Ureter (tissue), 1 donor: ENCODE measurements around the gene ERCC6L2. TPM values are rescaled to one million over a fixed set of nuclear protein-coding genes. Genes with fewer than 3 reads are reported as not detected.

Source experiments
- DNase-seq: peaks from one replicate; pipeline ENCODE4 v3.0.0-alpha.2; 2020; ENCODE audit warnings: low spot score
- total RNA-seq: library from RNA; stranded (reverse); gene quantifications from one replicate; pipeline ENCODE4 v1.2.4, GENCODE V29; 2023
- donor health status: DM: yes; HTN: yes; CAD: no.

ERCC6L2 gene
- total RNA-seq, 1 donor from 2014 or later, result 72.7 TPM

DNA sequence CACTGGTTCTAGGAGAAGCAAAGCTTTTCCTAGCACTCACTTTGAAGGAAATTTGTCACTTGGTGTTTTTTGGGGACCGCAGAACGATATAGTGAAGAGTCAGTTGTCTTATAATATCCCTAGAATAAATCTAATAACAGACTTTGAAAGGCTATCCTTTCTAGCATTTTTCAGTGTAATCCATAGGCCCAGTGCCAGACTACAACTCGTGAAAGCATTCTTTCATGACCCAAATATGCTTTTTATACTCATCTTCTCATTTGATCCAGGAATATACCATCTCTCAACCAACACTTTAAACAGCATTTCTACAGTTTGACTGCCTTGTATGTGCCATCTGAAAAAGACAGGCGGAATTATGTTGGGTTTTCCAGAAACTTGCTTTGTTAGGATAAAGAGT is 104.0 kb downstream of the ERCC6L2 start:
- DNase-seq, result no peak

DNA sequence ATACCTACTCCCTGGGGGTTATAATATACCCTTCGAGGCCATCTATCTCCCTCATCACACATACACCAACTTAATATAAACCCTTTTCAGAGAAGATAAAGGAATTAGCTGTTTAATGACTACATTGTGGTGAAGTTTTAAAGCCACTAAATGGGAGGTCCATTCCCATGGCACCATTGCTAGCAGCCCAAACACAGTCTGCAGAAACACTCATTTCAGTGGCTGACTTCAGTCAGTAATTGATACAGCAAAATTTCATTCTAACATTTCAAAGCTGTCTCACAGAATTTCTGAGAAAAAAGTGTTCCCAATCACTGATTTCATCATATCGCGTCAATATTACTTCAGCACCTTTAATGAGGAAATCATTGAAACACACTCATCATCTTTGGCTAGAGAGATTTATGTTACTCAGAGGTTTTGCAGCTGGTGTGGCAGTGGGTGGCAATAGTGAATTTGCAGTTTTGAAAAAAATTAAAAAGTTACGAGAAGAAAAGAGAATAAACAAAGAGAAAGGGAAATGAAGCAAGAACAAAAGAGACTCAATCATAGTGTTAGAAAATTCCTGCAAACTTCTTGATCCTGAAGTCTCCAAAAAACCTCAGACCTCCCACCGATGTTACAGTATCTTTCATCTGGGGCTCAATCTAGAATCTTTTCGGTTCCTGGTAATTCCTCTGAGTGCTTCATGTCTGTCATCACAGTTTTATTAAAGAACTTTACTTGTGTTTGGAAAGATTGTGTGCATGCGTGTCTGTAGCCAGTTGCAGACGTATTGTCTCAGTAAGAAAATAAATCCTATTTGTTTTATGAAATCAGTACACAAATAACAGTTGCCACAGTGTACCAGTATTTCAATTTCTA is 105.0 kb downstream of the ERCC6L2 start:
- DNase-seq, result no peak

GRCh38 chr9:95981761-95982390 is 106.4 kb downstream of the ERCC6L2 start:
- DNase-seq, result no peak

DNA sequence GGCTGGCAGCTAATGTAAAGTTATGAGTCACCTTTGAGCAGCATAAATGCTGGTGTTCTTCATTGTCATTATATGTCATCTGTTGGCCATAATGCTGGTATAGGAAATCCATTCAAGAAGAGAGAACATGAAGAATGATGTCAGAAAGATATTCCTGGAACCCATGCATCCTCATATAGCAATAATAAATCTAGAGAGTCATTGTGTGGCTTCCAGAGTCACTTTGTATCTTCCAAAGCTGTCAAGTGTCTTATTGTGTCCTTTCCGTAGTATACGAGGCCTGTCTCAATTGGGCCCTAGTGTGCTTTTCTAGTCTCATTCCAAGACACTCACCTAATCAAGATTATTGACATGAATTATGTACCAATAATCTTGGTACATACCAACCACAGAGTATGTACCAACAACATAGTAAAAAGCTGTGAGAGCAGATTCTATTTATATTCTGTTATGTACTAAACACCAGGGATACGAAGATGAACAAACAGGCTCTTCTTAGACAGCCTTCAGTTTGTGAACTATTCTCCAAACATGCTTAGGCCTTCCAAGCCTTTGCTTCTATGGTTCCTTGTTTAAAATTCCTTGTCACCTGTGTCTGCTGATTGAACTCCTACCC is 110.1 kb downstream of the ERCC6L2 start:
- no peak for DNase-seq

GRCh38 chr9:95989297-95989696 is 113.8 kb downstream of the ERCC6L2 start:
- no peak for DNase-seq

GRCh38 chr9:95991326-95991725 is 115.8 kb downstream of the ERCC6L2 start:
- DNase-seq, result no peak

- DNase-seq, result no peak
Observed at GRCh38 chr9:95992536-95992935, 117.0 kb downstream of the ERCC6L2 start.

DNA sequence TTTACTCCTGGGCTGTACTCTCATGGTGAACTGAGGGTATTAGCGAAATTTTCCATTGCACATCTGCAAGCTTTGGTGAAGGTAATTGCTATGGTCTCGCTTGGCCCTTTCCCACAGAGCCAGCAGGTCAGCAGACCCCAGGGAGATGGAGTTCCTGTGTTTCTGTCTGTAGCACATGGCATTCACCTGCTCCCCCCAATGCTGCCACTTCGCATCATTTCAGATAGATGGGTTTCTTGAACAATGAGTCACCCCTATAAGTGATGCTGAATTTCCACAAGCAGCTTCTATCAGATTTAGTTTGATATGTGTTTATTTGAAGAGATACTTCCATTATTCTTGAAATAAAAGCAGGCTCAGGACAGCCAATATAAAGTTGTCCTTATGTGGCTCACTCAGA is 117.8 kb downstream of the ERCC6L2 start:
- DNase-seq, result no peak

GRCh38 chr9:95999390-95999789 is 123.9 kb downstream of the ERCC6L2 start:
- no peak for DNase-seq

DNA sequence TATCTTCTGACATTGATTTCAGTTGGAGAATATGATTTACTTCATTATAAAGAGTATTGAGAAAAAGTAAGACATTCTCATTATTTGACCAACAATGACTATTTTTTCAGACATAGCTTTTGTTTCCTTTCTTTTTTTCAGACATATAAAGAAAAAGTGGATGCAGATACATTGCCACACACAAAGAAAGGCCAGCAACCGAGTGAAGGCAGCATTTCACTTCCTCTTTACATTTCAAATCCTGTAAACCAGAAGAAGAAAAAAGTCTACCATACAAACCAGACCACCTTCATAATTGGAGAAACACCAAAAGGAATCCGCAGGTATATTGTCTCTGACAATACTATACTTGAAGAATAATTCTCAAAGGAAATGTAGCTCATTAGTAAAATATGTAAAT is 128.9 kb downstream of the ERCC6L2 start:
- no peak for DNase-seq

DNA sequence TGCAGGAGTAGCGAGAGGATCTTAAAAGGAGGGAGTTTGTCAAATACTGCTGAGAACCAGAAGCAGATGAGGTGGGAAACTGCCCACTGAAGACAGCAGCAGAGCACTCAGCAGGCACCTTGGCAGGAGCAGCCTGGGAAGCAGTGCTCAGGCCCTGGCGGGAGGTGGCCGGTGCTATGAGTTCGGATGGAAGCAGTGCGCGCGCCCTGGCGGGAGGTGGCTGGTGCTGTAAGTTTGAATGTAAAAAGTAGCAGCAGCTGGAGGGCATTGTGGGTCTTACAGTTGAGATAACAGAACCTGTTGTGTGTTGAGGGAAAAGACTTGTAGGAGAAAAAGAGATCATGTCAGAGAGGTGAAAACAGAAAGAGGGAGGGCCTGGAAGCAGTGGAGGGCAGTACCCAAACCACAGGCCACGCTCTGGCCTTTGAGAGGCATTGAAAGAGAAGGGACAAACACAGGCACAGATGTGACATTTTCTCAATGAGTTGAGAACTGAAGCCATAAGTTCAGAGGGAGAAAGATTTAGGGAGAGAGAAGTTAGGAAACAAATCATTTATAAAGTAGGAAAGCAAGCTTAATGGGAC is 130.9 kb downstream of the ERCC6L2 start:
- DNase-seq, result no peak

DNA sequence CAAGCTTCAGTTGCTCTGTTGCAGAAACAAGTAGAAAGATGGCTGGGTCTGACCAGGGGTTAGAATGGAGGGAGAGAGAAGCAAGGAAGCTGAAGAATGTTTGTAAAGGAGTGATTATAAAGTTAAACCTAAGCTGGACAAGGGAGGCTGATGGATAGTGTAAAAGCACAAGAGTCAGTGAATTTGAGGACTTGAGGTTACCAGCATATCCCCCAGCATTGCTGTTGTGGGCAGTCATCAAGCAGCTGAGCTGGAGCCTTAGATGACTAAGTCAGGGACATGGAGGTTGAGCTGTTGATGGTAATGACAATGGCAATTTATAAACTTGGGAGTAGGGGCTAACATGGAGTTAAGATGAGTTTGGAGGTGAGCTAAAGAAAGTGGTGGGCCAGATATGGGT is 131.5 kb downstream of the ERCC6L2 start:
- DNase-seq, result no peak

DNA sequence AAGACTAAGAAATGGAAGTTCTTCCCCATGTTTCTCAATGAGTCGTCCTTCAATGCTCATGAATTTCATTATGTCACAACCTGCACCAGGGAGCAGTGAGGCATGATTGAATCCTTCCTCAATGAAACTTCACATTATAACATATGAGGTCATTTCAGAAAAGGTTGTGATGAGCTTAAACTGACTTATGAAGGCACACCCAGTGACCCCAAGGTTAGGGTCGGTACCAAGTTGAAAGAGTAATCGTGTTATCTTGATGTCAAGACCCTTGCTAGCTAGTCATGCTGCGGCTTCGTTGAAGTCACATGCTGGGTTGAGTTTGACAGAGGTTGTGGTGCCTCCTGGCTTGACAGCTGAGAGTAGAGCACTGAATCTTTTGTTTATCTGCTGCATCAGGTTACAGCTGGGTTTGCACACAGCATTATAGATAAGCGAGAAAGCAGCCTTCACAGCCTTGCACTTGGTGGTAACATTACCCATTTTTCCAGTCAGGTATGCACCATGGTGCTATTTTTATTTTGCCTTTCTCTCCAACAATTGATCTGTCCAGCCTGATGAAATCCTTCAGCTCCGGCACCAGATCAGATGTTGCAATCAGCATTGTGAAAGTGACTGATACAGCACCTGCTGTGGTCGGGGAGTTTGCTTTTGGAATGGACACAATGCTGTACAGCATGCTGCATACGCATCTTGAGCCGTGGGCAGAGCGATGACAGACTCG is 133.2 kb downstream of the ERCC6L2 start:
- no peak for DNase-seq

DNA sequence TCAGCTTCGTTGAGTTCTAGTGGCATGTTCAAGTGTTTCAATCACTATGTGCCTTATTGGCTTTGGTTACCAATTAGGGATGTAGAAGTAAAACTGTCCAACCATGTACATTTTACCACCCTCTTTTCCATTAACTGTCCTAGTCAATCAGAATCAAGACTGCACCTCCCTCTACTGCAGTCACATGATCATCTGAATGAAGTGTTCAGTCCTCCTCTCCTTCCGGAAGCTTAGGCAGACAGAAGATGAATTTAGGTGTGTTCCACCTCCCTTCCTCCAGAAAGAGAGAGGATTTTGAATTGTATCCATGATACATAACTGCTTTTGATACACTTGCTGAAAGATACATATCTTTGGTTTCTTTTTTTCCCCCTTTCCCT is 133.7 kb downstream of the ERCC6L2 start:
- no peak for DNase-seq

- DNase-seq, result no peak
Observed at GRCh38 chr9:96009690-96010472, 134.4 kb downstream of the ERCC6L2 start.

- no peak for DNase-seq
Observed at GRCh38 chr9:96014078-96014477, 138.6 kb downstream of the ERCC6L2 start.

DNA sequence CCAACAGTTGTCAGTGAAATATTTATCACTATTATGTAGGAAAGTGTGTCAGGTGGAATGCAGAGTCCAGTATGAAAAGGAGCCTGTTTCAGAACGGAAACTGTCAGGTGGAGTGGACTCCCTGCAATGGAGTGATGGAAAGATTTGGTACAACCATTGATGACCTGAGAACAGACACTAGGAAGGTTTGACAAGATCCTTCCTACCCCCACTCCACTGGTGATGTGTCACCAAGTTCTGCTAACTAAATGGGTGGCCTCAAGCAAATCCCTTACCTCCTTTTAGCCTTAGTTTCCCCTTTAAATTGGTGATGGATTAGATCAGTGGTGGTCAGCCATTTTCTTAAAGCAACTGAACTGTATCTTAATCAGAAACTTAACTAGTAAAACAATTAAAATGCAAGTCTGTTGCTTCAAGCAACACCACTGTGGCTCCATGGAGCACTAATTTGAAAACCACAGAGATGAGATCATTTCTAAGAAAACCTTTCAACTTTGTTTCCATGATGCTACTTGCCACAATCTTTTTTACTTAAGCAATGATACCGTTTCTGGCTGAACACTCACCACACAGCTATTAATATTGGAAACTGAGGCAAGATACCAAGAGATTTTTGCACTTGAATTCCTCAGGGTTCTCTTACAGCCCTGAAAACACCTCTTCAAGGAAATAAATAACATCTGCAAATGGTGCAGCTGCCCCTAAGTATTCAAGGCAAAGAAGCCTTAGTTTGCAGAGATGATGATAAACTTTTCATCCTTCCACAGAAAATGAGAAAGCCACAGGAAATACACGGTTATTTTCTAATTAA is 140.6 kb downstream of the ERCC6L2 start:
- no peak for DNase-seq
